ENCODE data around the gene SLC35F1. TPM values are rescaled to one million over a fixed set of nuclear protein-coding genes. Genes with fewer than 3 reads are reported as not detected.
"Not testable (repeated sequence)": the region's sequence is repeated elsewhere in the genome, so short reads cannot be mapped to it uniquely, and the experiment has no call there.

SLC35F1 gene
- polyA plus RNA-seq, 2 of the 4 experiments (the other 2 are of a cell fraction) = 0.01 TPM; not detected in 1

- Histone ChIP-seq H3K4me3 (no peak overlapping the region), H3K4me1 (no peaks in the 10 kb centered on the region), H3K9me3 (no peaks in the 10 kb centered on the region), H3K27ac (no peak overlapping the region), H3K4me2 (no peak overlapping the region)
- 2% methylated on average over 3 of the region's 3 CpGs for WGBS (ENCODE audit: missing lambda C conversion rate)
- ChIA-PET CTCF (no interaction called here), POLR2A (no interaction called here)
- DNase-seq (ENCODE audit: low read depth in 1 of 2, low spot score in 1 of 2) (no peak), FAIRE-seq (no peak), ATAC-seq (no peak)
- TF ChIP-seq BCL3 (IDR thresholded peaks at IDR 0.05) = no peak
- TF ChIP-seq ESRRA (IDR thresholded peaks at IDR 0.05; ENCODE audit: borderline replicate concordance, low read length) = no peak
- TF ChIP-seq NPAS2 (CRISPR knock-in tag; IDR thresholded peaks at IDR 0.05; ENCODE audit: borderline replicate concordance) = no peak
- no peak for TF ChIP-seq RAD21 (conservative IDR thresholded peaks at IDR 0.05 in 1 of 2, IDR thresholded peaks at IDR 0.05 in 1 of 2)
- no peak for TF ChIP-seq RARB (CRISPR knock-in tag; IDR thresholded peaks at IDR 0.05)
- no peak for TF ChIP-seq RFX5 (IDR thresholded peaks at IDR 0.05)
- TF ChIP-seq KDM1A (IDR thresholded peaks at IDR 0.05; ENCODE audit: low read depth) = no peak
- no peak for TF ChIP-seq HES2 (IDR thresholded peaks at IDR 0.05)
- TF ChIP-seq ZFP36 (IDR thresholded peaks at IDR 0.05; ENCODE audit: borderline replicate concordance, partially characterized antibody) = no peak
- TF ChIP-seq HMGXB4 (CRISPR knock-in tag; IDR thresholded peaks at IDR 0.05; ENCODE audit: borderline replicate concordance) = no peak
- no peak for TF ChIP-seq HOXA7 (CRISPR knock-in tag; IDR thresholded peaks at IDR 0.05)
- no peak for TF ChIP-seq FOSL2 (IDR thresholded peaks at IDR 0.05)
- TF ChIP-seq FOSL2 (CRISPR knock-in tag; IDR thresholded peaks at IDR 0.05) = no peak
- TF ChIP-seq CBX2 (IDR thresholded peaks at IDR 0.05; ENCODE audit: borderline replicate concordance, low read depth) = no peak
Observed at GRCh38 chr6:117961301-117961700, 54.2 kb downstream of the SLC35F1 start.

GRCh38 chr6:117965763-117966162 lies 58.7 kb downstream of the SLC35F1 start:
- TF ChIP-seq MAFK (IDR thresholded peaks at IDR 0.05; ENCODE audit: partially characterized antibody) = peak; percentile 7
- H3K4me1 ChIP-seq; ATAC-seq; FAIRE-seq; H3K9me3 ChIP-seq; H3K4me3 ChIP-seq; CTCF ChIA-PET; H3K27ac ChIP-seq; DNase-seq (ENCODE audit: low read depth in 1 of 2, low spot score in 1 of 2); POLR2A ChIA-PET; H3K4me2 ChIP-seq: not testable (repeated sequence)
- 30% methylated on average over 5 of the region's 7 CpGs for WGBS (ENCODE audit: missing lambda C conversion rate)

GRCh38 chr6:117971637-117972036 lies 64.6 kb downstream of the SLC35F1 start:
- CTCF ChIA-PET = no interaction called here
- DNase-seq (ENCODE audit: low read depth in 1 of 2, low spot score in 1 of 2) (no peak), FAIRE-seq (no peak), ATAC-seq (no peak)
- POLR2A ChIA-PET = no interaction called here
- no peak overlapping the region for H3K4me2 ChIP-seq
- TF ChIP-seq JUNB (IDR thresholded peaks at IDR 0.05) (no peak), ZFP36 (IDR thresholded peaks at IDR 0.05; ENCODE audit: borderline replicate concordance, partially characterized antibody) (peak; percentile 29)
- H3K4me1 ChIP-seq = no peaks in the 10 kb centered on the region
- no peaks in the 10 kb centered on the region for H3K9me3 ChIP-seq
- no peak overlapping the region for H3K27ac ChIP-seq
- no peak overlapping the region for H3K4me3 ChIP-seq

- CTCF ChIA-PET = interaction anchor here (0.5 to 1.2 kb wide), 3 partner anchors 9 to 765 kb away, joined by 3 to 4 read pairs (median 3); no protein-coding TSS in a partner anchor
- H3K4me3 ChIP-seq = no peak overlapping the region
- no peaks in the 10 kb centered on the region for H3K4me1 ChIP-seq
- POLR2A ChIA-PET = no interaction called here
- TF ChIP-seq ZFP36 (IDR thresholded peaks at IDR 0.05; ENCODE audit: borderline replicate concordance, partially characterized antibody) (no peak), PBX3 (IDR thresholded peaks at IDR 0.05) (no peak)
- WGBS (ENCODE audit: missing lambda C conversion rate) = 8% methylated on average over 1 of the region's 1 CpG
- no peak for FAIRE-seq
- no peak overlapping the region for H3K4me2 ChIP-seq
- H3K27ac ChIP-seq = no peak overlapping the region
- DNase-seq (ENCODE audit: low read depth in 1 of 2, low spot score in 1 of 2) = no peak
- H3K9me3 ChIP-seq = no peaks in the 10 kb centered on the region
- no peak for ATAC-seq
Observed at GRCh38 chr6:117974914-117975627, 68.0 kb downstream of the SLC35F1 start.
